SU-DHL-6 (cell line): ENCODE measurements around the gene MSH2.
"Not testable (repeated sequence)": the region's sequence is repeated elsewhere in the genome, so short reads cannot be mapped to it uniquely, and the experiment has no call there.

Experiments
- H2AFZ ChIP-seq: fragments of 200-600 bp; sonication (generic); 2 replicates; pipeline ENCODE4 v1.6.1; 2014; ENCODE audit warnings: low read depth, mild to moderate bottlenecking, moderate library complexity, mixed read lengths, antibody characterized with exemption, low read length; ENCODE audit not compliant: severe bottlenecking
- H3F3A ChIP-seq: fragments of 200-600 bp; shearing (Covaris generic); 2 replicates; pipeline ENCODE4 v1.6.0; 2016; ENCODE audit warnings: antibody characterized with exemption, mild to moderate bottlenecking; ENCODE audit not compliant: insufficient read depth
- H3K27ac ChIP-seq: fragments of 200-600 bp; sonication (generic); 2 replicates; pipeline ENCODE4 v1.5.1; 2016; ENCODE audit warnings: low read depth, mild to moderate bottlenecking, low read length, moderate library complexity, mixed read lengths
- H3K27me3 ChIP-seq: fragments of 200-600 bp; sonication (generic), shearing (Covaris generic); 2 replicates; pipeline ENCODE4 v1.6.0; 2014; ENCODE audit warnings: mild to moderate bottlenecking, low read length
- H3K36me3 ChIP-seq: fragments of 200-600 bp; sonication (generic); 2 replicates; pipeline ENCODE4 v1.6.1; 2014; ENCODE audit warnings: mild to moderate bottlenecking, low read length, mixed read lengths
- H3K4me2 ChIP-seq: fragments of 300-600, 200-600 bp; shearing (Covaris generic), sonication (generic); 2 replicates; pipeline ENCODE4 v1.6.0; 2014; ENCODE audit warnings: low read length, low read depth, mild to moderate bottlenecking; ENCODE audit not compliant: poor library complexity, severe bottlenecking
- H3K4me3 ChIP-seq: fragments of 200-600 bp; sonication (generic); 2 replicates; pipeline ENCODE4 v1.5.1; 2014; ENCODE audit warnings: antibody characterized with exemption, low read length, mild to moderate bottlenecking, mixed read lengths; ENCODE audit not compliant: insufficient read depth, poor library complexity, severe bottlenecking
- H3K79me2 ChIP-seq: fragments of 200-600 bp; sonication (generic); 2 replicates; pipeline ENCODE4 v1.6.1; 2014; ENCODE audit warnings: mild to moderate bottlenecking, low read length, moderate library complexity; ENCODE audit not compliant: insufficient read depth
- H3K9ac ChIP-seq: fragments of 200-600 bp; sonication (generic); 2 replicates; pipeline ENCODE4 v1.7.0; 2014; ENCODE audit warnings: mild to moderate bottlenecking, low read length
- H3K9me2 ChIP-seq: fragments of 200-600 bp; sonication (generic); replicated peaks from 2 replicates; pipeline ENCODE4 v1.6.1; 2014; ENCODE audit warnings: low read length; ENCODE audit not compliant: insufficient read depth
- H3K9me3 ChIP-seq: fragments of 200-600 bp; sonication (generic); 2 replicates; pipeline ENCODE4 v1.6.1; 2014; ENCODE audit warnings: low read length, mixed read lengths; ENCODE audit not compliant: insufficient read depth
- H4K20me1 ChIP-seq: fragments of 200-600 bp; sonication (generic); 2 replicates; pipeline ENCODE4 v1.6.1; 2014; ENCODE audit warnings: low read depth, mild to moderate bottlenecking, antibody characterized with exemption, low read length, moderate library complexity, mixed read lengths
- CTCF ChIP-seq: fragments of 200-600 bp; sonication (generic); IDR thresholded peaks from one replicate; pipeline ENCODE4 v1.5.1; 2017; ENCODE audit warnings: antibody characterized with exemption, mild to moderate bottlenecking, low read length, moderate library complexity; ENCODE audit not compliant: insufficient read depth, poor library complexity, severe bottlenecking
- EZH2phosphoT487 ChIP-seq: fragments of 200-600 bp; sonication (generic), shearing (Covaris generic); conservative IDR thresholded peaks from 2 replicates; pipeline ENCODE4 v1.6.1; 2018; ENCODE audit warnings: mild to moderate bottlenecking, antibody characterized with exemption, low read length, moderate library complexity, mixed read lengths

MSH2 gene

GRCh38 chr2:47403609-47404193, 745 bp downstream of the MSH2 start:
- H3K9me2 ChIP-seq = no peaks in the 10 kb centered on the region
- H3K4me2 ChIP-seq = peak overlapping the region; percentile 77
- peaks cover 5% of the 10 kb centered on the region; the same call in 1 of the 2 replicates for H3F3A ChIP-seq
- no peak for TF ChIP-seq EZH2phosphoT487
- TF ChIP-seq CTCF = no peak
- peaks cover 6% of the 10 kb centered on the region; the same call in 1 of the 2 replicates for H3K36me3 ChIP-seq
- peak overlapping the region; percentile 89 for H3K9ac ChIP-seq
- H3K4me3 ChIP-seq = peak overlapping the region; percentile 70
- peak overlapping the region; percentile 78 for H2AFZ ChIP-seq
- peaks cover 57% of the 10 kb centered on the region for H3K79me2 ChIP-seq
- no peaks in the 10 kb centered on the region for H3K9me3 ChIP-seq
- H3K27ac ChIP-seq = peak overlapping the region; percentile 67
- H3K27me3 ChIP-seq = no peaks in the 10 kb centered on the region
- H4K20me1 ChIP-seq = no peaks in the 10 kb centered on the region

GRCh38 chr2:47404356-47404755, 1.4 kb downstream of the MSH2 start:
- Histone ChIP-seq H3K9me3 (no peaks in the 10 kb centered on the region), H3K4me2 (peak overlapping the region; percentile 77), H4K20me1 (no peaks in the 10 kb centered on the region), H3K79me2 (peaks cover 59% of the 10 kb centered on the region), H2AFZ (no peak overlapping the region), H3K27ac (0 out of 2 replicates have a peak overlapping the region, but pooled peaks have one; percentile 14), H3K4me3 (peak overlapping the region; percentile 70), H3K27me3 (no peaks in the 10 kb centered on the region), H3K36me3 (peaks cover 6% of the 10 kb centered on the region; the same call in 1 of the 2 replicates), H3K9ac (peak overlapping the region; percentile 89), H3K9me2 (no peaks in the 10 kb centered on the region), H3F3A (peaks cover 5% of the 10 kb centered on the region; the same call in 1 of the 2 replicates)
- TF ChIP-seq CTCF = no peak

- Histone ChIP-seq H4K20me1 (0 out of 2 replicates have a peak, but pooled peaks cover 2% of the 10 kb centered on the region), H3F3A (peaks cover 9% of the 10 kb centered on the region; the same call in 1 of the 2 replicates), H3K79me2 (peaks cover 59% of the 10 kb centered on the region), H3K4me3 (no peak overlapping the region), H2AFZ (no peak overlapping the region), H3K9me3 (no peaks in the 10 kb centered on the region), H3K36me3 (peaks cover 14% of the 10 kb centered on the region; the same call in 1 of the 2 replicates), H3K4me2 (peak overlapping the region; percentile 26), H3K27me3 (no peaks in the 10 kb centered on the region), H3K9ac (no peak overlapping the region), H3K9me2 (no peaks in the 10 kb centered on the region), H3K27ac (no peak overlapping the region)
- TF ChIP-seq CTCF (no peak), EZH2phosphoT487 (no peak)
These were observed 2.8 kb downstream of the MSH2 start for GRCh38 chr2:47405757-47406156.

- not testable (repeated sequence) for H3K9me2 ChIP-seq, H3K27ac ChIP-seq, H3K9ac ChIP-seq, H3K27me3 ChIP-seq, H3K4me3 ChIP-seq, H4K20me1 ChIP-seq, H2AFZ ChIP-seq, H3F3A ChIP-seq, H3K9me3 ChIP-seq, H3K4me2 ChIP-seq
- peaks cover 15% of the 10 kb centered on the region; the same call in 1 of the 2 replicates for H3K36me3 ChIP-seq
- H3K79me2 ChIP-seq = peaks cover 59% of the 10 kb centered on the region
These were observed 3.8 kb downstream of the MSH2 start for GRCh38 chr2:47406649-47407330.

- Histone ChIP-seq H3K36me3 (peaks cover 22% of the 10 kb centered on the region), H3K79me2 (peaks cover 59% of the 10 kb centered on the region)
- H3K27me3 ChIP-seq, H3K9ac ChIP-seq, H3K9me3 ChIP-seq, H4K20me1 ChIP-seq, H3K4me3 ChIP-seq, H2AFZ ChIP-seq, H3K27ac ChIP-seq, H3F3A ChIP-seq, H3K4me2 ChIP-seq, H3K9me2 ChIP-seq: not testable (repeated sequence)
These were observed 5.0 kb downstream of the MSH2 start for GRCh38 chr2:47407976-47408375.
